Liver (tissue), 9 donors: Measurements from ENCODE around the gene MIDN. TPM values are rescaled to one million over a fixed set of nuclear protein-coding genes. Genes with fewer than 3 reads are reported as not detected.

Source experiments
- DNase-seq: peaks from one replicate; pipeline ENCODE4 v3.0.0-alpha.2; 2017; ENCODE audit warnings: low spot score
- H3K27ac ChIP-seq, 2 donors: one replicate each; pipeline ENCODE4 v1.7.0; 2013; ENCODE audit warnings: inconsistent platforms in 2 of 2, low read length in 2 of 2, control low read depth in 1 of 2, low read depth in 1 of 2, mild to moderate bottlenecking in 1 of 2
- H3K27me3 ChIP-seq, 4 donors: one replicate each; pipeline versions ENCODE4 v1.6.1 to v1.7.0; 2013; ENCODE audit warnings: low read length in 3 of 4, inconsistent platforms in 1 of 4, mild to moderate bottlenecking in 1 of 4, moderate library complexity in 1 of 4; ENCODE audit not compliant: control insufficient read depth in 4 of 4, insufficient read depth in 4 of 4
- H3K36me3 ChIP-seq, 4 donors: one replicate each; pipeline versions ENCODE4 v1.6.1 to v1.7.0; 2013; ENCODE audit warnings: low read length in 3 of 4, mild to moderate bottlenecking in 3 of 4, low read depth in 1 of 4, moderate library complexity in 1 of 4; ENCODE audit not compliant: control insufficient read depth in 4 of 4, insufficient read depth in 3 of 4
- H3K4me1 ChIP-seq, 4 donors: one replicate each; pipeline versions ENCODE4 v1.6.1 to v1.7.0; 2013; ENCODE audit warnings: low read length in 3 of 4, mild to moderate bottlenecking in 3 of 4, moderate library complexity in 1 of 4; ENCODE audit not compliant: control insufficient read depth in 4 of 4, insufficient read depth in 4 of 4
- H3K4me3 ChIP-seq, 3 donors: one replicate each; pipeline versions ENCODE4 v1.6.1 to v1.7.0; 2013; ENCODE audit warnings: low read length in 3 of 3, control low read depth in 1 of 3, low read depth in 1 of 3, mild to moderate bottlenecking in 1 of 3
- H3K9ac ChIP-seq, 2 donors: one replicate each; pipeline ENCODE4 v1.7.0; 2013; ENCODE audit warnings: low read length in 2 of 2, mild to moderate bottlenecking in 2 of 2, moderate library complexity in 2 of 2, control low read depth in 1 of 2, low read depth in 1 of 2
- H3K9me3 ChIP-seq, 4 donors: one replicate each; pipeline versions ENCODE4 v1.6.1 to v1.7.0; 2013; ENCODE audit warnings: low read length in 3 of 4; ENCODE audit not compliant: control insufficient read depth in 4 of 4
- CTCF ChIP-seq: fragments of 150-350 bp; IDR thresholded peaks from 2 replicates; pipeline ENCODE4 v1.5.1; 2017; ENCODE audit warnings: improper control_type of control experiment, low read depth, low read length; ENCODE audit not compliant: missing input control
- EGR1 ChIP-seq, 2 donors: IDR thresholded peaks; 2 replicates each; pipeline ENCODE4 v1.6.1; 2016 to 2018; ENCODE audit warnings: antibody characterized with exemption in 2 of 2, low read depth in 2 of 2
- FOXA1 ChIP-seq: IDR thresholded peaks from 2 replicates; pipeline ENCODE4 v1.6.1; 2016; ENCODE audit warnings: antibody characterized with exemption
- FOXA2 ChIP-seq: IDR thresholded peaks from 2 replicates; pipeline ENCODE4 v1.6.1; 2016; ENCODE audit warnings: antibody characterized with exemption
- GABPA ChIP-seq, 2 donors: IDR thresholded peaks in 1 of 2; conservative IDR thresholded peaks in 1 of 2; 2 replicates each; pipeline ENCODE4 v1.6.1; 2016; ENCODE audit warnings: antibody characterized with exemption in 2 of 2, mild to moderate bottlenecking in 1 of 2, moderate library complexity in 1 of 2
- HNF4A ChIP-seq, 2 donors: conservative IDR thresholded peaks; 2 replicates each; pipeline ENCODE4 v1.6.1; 2016; ENCODE audit warnings: antibody characterized with exemption in 2 of 2, mild to moderate bottlenecking in 2 of 2
- HNF4G ChIP-seq: IDR thresholded peaks from 2 replicates; pipeline ENCODE4 v1.6.1; 2016; ENCODE audit warnings: antibody characterized with exemption
- JUND ChIP-seq, 2 donors: IDR thresholded peaks; 2 replicates each; pipeline ENCODE4 v1.6.1; 2016; ENCODE audit warnings: antibody characterized with exemption in 2 of 2
- NR2F2 ChIP-seq: IDR thresholded peaks from 2 replicates; pipeline ENCODE4 v1.6.1; 2016; ENCODE audit warnings: antibody characterized with exemption
- RAD21 ChIP-seq, 2 donors: IDR thresholded peaks; 2 replicates each; pipeline ENCODE4 v1.6.1; 2016; ENCODE audit warnings: antibody characterized with exemption in 2 of 2, mild to moderate bottlenecking in 2 of 2
- SP1 ChIP-seq: IDR thresholded peaks from 2 replicates; pipeline ENCODE4 v1.6.1; 2018; ENCODE audit warnings: antibody characterized with exemption, mild to moderate bottlenecking
- TAF1 ChIP-seq: conservative IDR thresholded peaks from 2 replicates; pipeline ENCODE4 v1.6.1; 2016; ENCODE audit warnings: antibody characterized with exemption, mild to moderate bottlenecking
- YY1 ChIP-seq: IDR thresholded peaks from 2 replicates; pipeline ENCODE4 v1.6.1; 2016; ENCODE audit warnings: antibody characterized with exemption, mild to moderate bottlenecking
- WGBS: extraction: QIAGEN DNeasy Blood & Tissue Kit; methylation state at CpG from one replicate; pipeline ENCODE4 v1.1.7; 2013; 5-methylcytosine and 5-hydroxymethylcytosine counted together
- polyA plus RNA-seq, 2 donors: library from polyadenylated mRNA; stranded (reverse) in 1 of 2; unstranded in 1 of 2; fragments of 200-250 nt in 1 of 2; fragments of >200 nt in 1 of 2; fragmentation: Nextera tagmentation in 1 of 2; extraction: Ambion mirVana in 1 of 2; gene quantifications; one replicate each; pipeline versions ENCODE4 v1.2.1 to v1.2.3, GENCODE V29; 2013 to 2015
- total RNA-seq, 2 donors: library from RNA; depleted of rRNA; stranded (reverse); fragments of >200 nt; gene quantifications; one replicate each; pipeline ENCODE4 v1.2.3, GENCODE V29; 2014
- TF ChIP-seq, protein P1 (sequence below): IDR thresholded peaks from 2 replicates; pipeline ENCODE4 v1.6.1; 2016; ENCODE audit warnings: antibody characterized with exemption, mild to moderate bottlenecking
- donor health status: healthy.
- donor health status: healthy.
- donor health status: healthy.
- donor health status: healthy.
- donor health status: healthy.

The MIDN gene
- total and polyA plus RNA-seq, 4 donors = 2.9 to 22.9 (median 11.8) TPM

DNA sequence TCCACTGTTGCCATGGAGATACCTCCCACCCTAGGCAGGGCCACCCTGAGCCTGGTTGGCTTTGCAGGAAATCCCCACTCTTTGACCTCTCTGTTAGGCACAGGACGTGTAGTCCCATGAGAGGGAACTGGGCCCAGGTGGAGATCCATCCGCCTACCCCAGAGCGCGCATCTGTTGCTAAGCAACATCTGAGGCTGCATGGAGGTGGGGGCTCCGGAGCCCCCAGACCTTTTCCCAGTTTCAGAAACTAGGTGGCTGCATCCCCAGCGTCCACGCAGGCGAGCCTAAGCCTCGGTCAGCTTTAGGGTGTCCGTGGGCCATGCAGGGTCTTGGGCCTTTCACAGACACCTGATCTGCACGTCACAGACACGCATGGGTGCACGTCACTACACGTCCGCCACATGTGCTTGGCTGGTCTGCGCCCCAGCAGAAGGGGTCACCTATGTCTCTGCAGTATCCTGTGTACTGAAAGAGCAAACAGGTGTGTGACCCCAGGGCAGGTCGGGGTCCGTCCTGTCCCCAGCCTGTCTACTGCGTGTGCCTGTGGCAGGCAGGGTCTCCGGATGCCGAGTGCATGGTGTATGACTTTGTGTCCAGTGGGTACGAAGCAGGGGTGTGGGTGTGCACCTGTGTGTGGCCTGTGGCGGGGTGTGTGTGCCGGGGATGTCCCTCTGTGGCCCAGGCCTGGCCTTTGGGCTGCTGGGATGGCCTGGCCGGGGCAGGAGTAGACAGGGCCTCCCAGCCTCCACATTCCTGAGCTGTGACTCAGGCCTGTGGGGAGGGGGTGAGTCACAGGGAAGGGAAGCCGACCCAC lies 16.6 kb downstream of the MIDN start:
- Histone ChIP-seq H3K9me3 (no peaks in the 10 kb centered on the region), H3K27me3 (no peaks in the 10 kb centered on the region), H3K27ac (peak overlapping the region; percentile 30 to 67), H3K36me3 (no peaks in the 10 kb centered on the region), H3K4me3 (no peak overlapping the region), H3K4me1 (peaks cover 32 to 66% (median 52%) of the 10 kb centered on the region in 4 donors), H3K9ac (no peak overlapping the region)
- WGBS = 78% methylated on average over 26 of the region's 26 CpGs
- peak; percentile 62 for TF ChIP-seq JUND (IDR thresholded peaks at IDR 0.05)
- no peak for TF ChIP-seq YY1
- no peak for TF ChIP-seq TAF1
- peak; percentile 50 for DNase-seq

DNA sequence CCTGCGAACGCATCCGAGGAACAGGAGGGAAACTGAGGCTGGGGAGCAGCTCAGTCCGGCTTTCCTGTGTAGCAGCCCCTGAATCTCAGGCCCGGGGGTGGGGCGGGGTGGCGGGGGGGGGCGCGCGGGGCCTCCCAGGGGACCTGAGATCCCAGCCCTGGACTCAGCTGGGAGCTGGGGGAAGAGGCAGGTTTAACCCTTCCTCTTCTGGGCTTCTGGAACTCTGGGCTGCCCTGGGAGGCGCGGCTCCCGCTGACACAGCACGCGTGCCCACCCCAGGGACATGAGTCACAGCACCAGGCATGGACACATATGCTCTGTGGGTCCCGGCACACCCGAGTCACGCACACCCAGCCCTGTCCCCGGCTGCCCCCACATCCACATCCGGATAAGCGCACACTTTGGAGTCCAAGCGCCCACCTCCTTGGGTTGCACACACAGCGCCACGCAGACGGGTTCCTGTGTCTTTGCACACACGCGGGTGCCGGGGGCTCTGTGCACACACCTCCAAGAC lies 17.3 kb downstream of the MIDN start:
- Histone ChIP-seq H3K36me3 (no peaks in the 10 kb centered on the region), H3K4me3 (no peak overlapping the region), H3K27me3 (no peaks in the 10 kb centered on the region), H3K4me1 (peaks cover 36 to 66% (median 50%) of the 10 kb centered on the region in 4 donors), H3K27ac (peak overlapping the region; percentile 73 to 80), H3K9ac (no peak overlapping the region), H3K9me3 (no peaks in the 10 kb centered on the region)
- peak; percentile 52 for DNase-seq
- WGBS = 51% methylated on average over 28 of the region's 28 CpGs
- TF ChIP-seq GABPA (IDR thresholded peaks at IDR 0.05 in 1 of 2, conservative IDR thresholded peaks at IDR 0.05 in 1 of 2) (no peak), FOXA2 (no peak), SP1 (no peak), CTCF (no peak), HNF4G (no peak), FOXA1 (no peak), EGR1 (IDR thresholded peaks at IDR 0.05; ENCODE audit: low read depth in 2 of 2) (no peak), HNF4A (conservative IDR thresholded peaks at IDR 0.05) (no peak), RAD21 (IDR thresholded peaks at IDR 0.05) (no peak), NR2F2 (no peak), JUND (IDR thresholded peaks at IDR 0.05) (no peak), YY1 (no peak), TAF1 (no peak)
- TF ChIP-seq, protein P1, sequence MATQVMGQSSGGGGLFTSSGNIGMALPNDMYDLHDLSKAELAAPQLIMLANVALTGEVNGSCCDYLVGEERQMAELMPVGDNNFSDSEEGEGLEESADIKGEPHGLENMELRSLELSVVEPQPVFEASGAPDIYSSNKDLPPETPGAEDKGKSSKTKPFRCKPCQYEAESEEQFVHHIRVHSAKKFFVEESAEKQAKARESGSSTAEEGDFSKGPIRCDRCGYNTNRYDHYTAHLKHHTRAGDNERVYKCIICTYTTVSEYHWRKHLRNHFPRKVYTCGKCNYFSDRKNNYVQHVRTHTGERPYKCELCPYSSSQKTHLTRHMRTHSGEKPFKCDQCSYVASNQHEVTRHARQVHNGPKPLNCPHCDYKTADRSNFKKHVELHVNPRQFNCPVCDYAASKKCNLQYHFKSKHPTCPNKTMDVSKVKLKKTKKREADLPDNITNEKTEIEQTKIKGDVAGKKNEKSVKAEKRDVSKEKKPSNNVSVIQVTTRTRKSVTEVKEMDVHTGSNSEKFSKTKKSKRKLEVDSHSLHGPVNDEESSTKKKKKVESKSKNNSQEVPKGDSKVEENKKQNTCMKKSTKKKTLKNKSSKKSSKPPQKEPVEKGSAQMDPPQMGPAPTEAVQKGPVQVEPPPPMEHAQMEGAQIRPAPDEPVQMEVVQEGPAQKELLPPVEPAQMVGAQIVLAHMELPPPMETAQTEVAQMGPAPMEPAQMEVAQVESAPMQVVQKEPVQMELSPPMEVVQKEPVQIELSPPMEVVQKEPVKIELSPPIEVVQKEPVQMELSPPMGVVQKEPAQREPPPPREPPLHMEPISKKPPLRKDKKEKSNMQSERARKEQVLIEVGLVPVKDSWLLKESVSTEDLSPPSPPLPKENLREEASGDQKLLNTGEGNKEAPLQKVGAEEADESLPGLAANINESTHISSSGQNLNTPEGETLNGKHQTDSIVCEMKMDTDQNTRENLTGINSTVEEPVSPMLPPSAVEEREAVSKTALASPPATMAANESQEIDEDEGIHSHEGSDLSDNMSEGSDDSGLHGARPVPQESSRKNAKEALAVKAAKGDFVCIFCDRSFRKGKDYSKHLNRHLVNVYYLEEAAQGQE = no peak
